ENCODE results near the gene HTR1B. TPM values are rescaled to one million over a fixed set of nuclear protein-coding genes. Genes with fewer than 3 reads are reported as not detected.

The HTR1B gene
- total RNA-seq, 4 donors from 2014 or later: 1.2 to 2.6 (median 1.9) TPM

DNA sequence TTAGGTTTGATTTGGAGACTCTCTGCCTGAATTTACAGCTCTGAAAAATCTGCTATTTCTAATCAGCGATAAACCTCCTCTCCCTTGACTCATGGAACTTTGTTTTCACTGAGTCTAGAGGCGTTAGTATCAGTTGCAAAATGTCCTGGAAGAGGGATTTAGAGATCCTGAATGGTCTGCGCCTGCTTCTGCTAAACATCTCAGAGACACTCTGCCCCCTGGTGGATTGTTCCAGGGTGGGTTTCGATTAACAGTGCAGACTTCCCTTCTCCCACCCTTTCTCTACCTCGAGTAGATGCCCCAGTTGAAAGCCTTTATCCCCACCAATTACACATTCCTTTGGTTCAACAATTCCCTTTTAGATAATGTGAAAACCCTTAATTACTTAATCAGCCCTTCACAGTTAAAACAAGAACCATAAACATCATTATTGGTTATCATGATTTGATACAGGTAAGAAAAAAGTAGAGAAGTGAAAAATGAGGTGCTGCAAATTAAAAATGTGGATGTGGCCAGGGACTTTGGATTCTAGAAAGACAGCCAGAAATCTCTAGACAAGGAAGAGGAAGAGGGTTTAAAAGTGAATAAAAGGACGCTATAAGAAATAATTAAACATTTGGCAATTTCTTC is 5.5 kb downstream of the HTR1B start:
- 20% methylated on average over 6 of the region's 6 CpGs for WGBS
- Histone ChIP-seq H3K27me3 (peaks cover 0 to 13% (median 2%) of the 10 kb centered on the region in 4 donors), H3K36me3 (no peaks in the 10 kb centered on the region), H3K9me3 (no peaks in the 10 kb centered on the region), H3K4me3 (no peak overlapping the region), H3K4me1 (peaks cover 0 to 33% (median 14%) of the 10 kb centered on the region in 4 donors), H3K27ac (replicated peaks in 1 of 4) (peak overlapping the region in 3 of 4 donors; percentile 11 to 57 (median 24))
- intact Hi-C loops (cut with DNase I): loop anchor here (10.0 kb wide), 1 partner anchor 1523 kb away; no protein-coding TSS in a partner anchor
- TF ChIP-seq POLR2A (IDR thresholded peaks at IDR 0.05; ENCODE audit: low read depth): no peak
- TF ChIP-seq EP300 (IDR thresholded peaks at IDR 0.05): no peak
- TF ChIP-seq POLR2AphosphoS5 (IDR thresholded peaks at IDR 0.05): peak in 1 of 2 donors; percentile 10
- TF ChIP-seq CTCF (IDR thresholded peaks at IDR 0.05): peak; percentile 69 to 79 (median 74)
- no peak for DNase-seq (ENCODE audit: extremely low spot score)

DNA sequence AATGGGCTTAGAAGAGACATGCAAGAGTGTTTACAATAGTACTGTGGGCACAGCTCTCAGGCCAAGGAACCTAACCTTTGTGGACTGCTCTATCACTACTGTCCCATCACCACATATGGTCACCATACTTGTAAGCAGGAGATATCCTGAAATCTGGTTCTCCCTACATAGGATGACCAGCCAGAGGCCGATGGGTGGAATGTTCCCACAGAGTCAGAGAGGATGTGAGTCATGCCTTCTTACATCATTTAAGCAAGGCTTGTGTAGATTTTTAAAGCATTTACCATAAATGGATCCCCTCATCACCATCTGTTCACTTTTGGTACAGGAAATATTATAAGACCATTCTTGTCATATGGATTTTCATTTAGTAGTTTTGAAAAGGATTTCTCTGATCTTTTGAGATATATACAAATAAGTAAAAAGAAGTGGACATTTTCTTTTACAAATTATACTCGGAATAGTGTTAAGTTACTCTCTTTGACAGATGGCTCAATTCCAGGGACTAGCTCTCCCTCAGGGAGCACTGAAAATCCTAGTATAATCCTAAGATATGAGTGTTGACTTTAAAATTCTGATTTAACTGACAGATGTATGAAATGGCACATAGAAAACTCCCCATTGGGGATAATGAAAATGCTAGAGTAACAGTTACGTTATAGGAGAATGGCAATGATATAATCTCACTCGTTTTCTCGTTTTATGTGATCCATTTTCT is 6.6 kb downstream of the HTR1B start:
- H3K36me3 ChIP-seq: no peaks in the 10 kb centered on the region
- H3K9me3 ChIP-seq: no peaks in the 10 kb centered on the region
- H3K27ac ChIP-seq (replicated peaks in 1 of 4): peak overlapping the region; percentile 24 to 61 (median 47)
- TF ChIP-seq POLR2A (IDR thresholded peaks at IDR 0.05; ENCODE audit: low read depth) (no peak), POLR2AphosphoS5 (IDR thresholded peaks at IDR 0.05) (peak in 1 of 2 donors; percentile 59)
- H3K4me3 ChIP-seq: no peak overlapping the region
- H3K27me3 ChIP-seq: peaks cover 0 to 5% (median under 1%) of the 10 kb centered on the region in 4 donors
- WGBS: 40% methylated on average over 5 of the region's 5 CpGs
- intact Hi-C loops (cut with DNase I): loop anchor here (10.0 kb wide), 1 partner anchor 1522 kb away; no protein-coding TSS in a partner anchor
- H3K4me1 ChIP-seq: peaks cover 0 to 21% (median 7%) of the 10 kb centered on the region in 4 donors
- DNase-seq (ENCODE audit: extremely low spot score): no peak

DNA sequence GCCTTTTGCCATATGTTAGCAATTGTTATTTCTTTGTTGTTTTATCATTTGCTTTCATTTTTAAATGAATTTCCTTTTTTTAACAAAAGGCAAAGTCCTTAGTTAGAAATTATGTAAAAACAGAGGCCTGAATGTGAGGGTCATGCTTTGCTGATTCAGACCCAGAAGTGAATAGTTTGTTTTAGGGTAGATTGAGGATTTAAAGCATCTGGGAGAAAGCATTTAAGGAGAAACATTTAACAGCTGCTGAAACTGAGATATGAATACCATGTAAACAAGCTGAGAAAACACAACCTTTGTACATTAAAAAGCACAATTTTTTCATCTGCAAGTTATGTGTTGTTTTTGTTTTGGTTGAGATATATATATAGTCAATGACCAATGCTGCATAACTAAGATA is 8.0 kb downstream of the HTR1B start:
- no peaks in the 10 kb centered on the region for H3K36me3 ChIP-seq
- peaks cover 0 to 2% (median 0%) of the 10 kb centered on the region in 4 donors for H3K27me3 ChIP-seq
- no peak for DNase-seq (ENCODE audit: extremely low spot score)
- TF ChIP-seq EP300 (IDR thresholded peaks at IDR 0.05): no peak
- TF ChIP-seq POLR2AphosphoS5 (IDR thresholded peaks at IDR 0.05): no peak
- no peak for TF ChIP-seq CTCF (IDR thresholded peaks at IDR 0.05)
- TF ChIP-seq POLR2A (IDR thresholded peaks at IDR 0.05; ENCODE audit: low read depth): no peak
- intact Hi-C loops (cut with DNase I): loop anchor here (10.0 kb wide), 1 partner anchor 1520 kb away; no protein-coding TSS in a partner anchor
- peaks cover 0 to 25% (median 9%) of the 10 kb centered on the region in 4 donors for H3K4me1 ChIP-seq
- no peak overlapping the region for H3K27ac ChIP-seq (replicated peaks in 1 of 4)
- no peaks in the 10 kb centered on the region for H3K9me3 ChIP-seq
- H3K4me3 ChIP-seq: no peak overlapping the region

GRCh38 chr6:77454386-77454785 is 8.9 kb downstream of the HTR1B start:
- Histone ChIP-seq H3K27ac (replicated peaks in 1 of 4) (no peak overlapping the region), H3K36me3 (no peaks in the 10 kb centered on the region), H3K4me1 (peaks cover 0 to 31% (median 9%) of the 10 kb centered on the region in 4 donors), H3K4me3 (no peak overlapping the region), H3K9me3 (no peaks in the 10 kb centered on the region), H3K27me3 (no peaks in the 10 kb centered on the region)
- intact Hi-C loops (cut with DNase I): loop anchor here (10.0 kb wide), 1 partner anchor 1520 kb away; no protein-coding TSS in a partner anchor
- DNase-seq (ENCODE audit: extremely low spot score): no peak
- WGBS: 79% methylated on average over 2 of the region's 2 CpGs
- TF ChIP-seq CTCF (IDR thresholded peaks at IDR 0.05): no peak
- no peak for TF ChIP-seq POLR2A (IDR thresholded peaks at IDR 0.05; ENCODE audit: low read depth)
- TF ChIP-seq POLR2AphosphoS5 (IDR thresholded peaks at IDR 0.05): no peak
- TF ChIP-seq EP300 (IDR thresholded peaks at IDR 0.05): no peak

DNA sequence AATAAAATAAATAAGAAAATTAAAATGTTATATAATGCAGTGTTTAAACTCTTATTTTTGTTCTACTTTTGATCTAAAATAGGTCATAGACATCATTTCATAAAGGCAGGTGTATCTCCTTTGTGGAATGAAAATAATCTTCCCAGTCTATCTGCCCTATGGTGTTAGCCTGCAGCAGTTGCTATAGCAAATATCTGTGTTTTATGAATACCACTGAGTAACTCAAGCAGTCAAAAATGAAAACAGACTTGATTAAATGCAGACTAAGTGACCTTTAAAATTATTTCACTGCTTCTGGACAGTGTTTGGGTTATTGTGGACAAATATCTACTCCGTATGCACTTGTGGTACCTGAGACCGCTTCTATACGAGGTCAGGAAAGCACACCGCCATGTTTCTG is 11.8 kb downstream of the HTR1B start:
- TF ChIP-seq POLR2AphosphoS5 (IDR thresholded peaks at IDR 0.05) (no peak), POLR2A (IDR thresholded peaks at IDR 0.05; ENCODE audit: low read depth) (no peak), CTCF (IDR thresholded peaks at IDR 0.05) (no peak), EP300 (IDR thresholded peaks at IDR 0.05) (no peak)
- intact Hi-C loops (cut with DNase I): loop anchor here (10.0 kb wide), 1 partner anchor 1517 kb away; no protein-coding TSS in a partner anchor
- Histone ChIP-seq H3K27me3 (no peaks in the 10 kb centered on the region), H3K4me3 (no peak overlapping the region), H3K9me3 (no peaks in the 10 kb centered on the region), H3K27ac (replicated peaks in 1 of 4) (no peak overlapping the region), H3K36me3 (no peaks in the 10 kb centered on the region), H3K4me1 (peaks cover 0 to 22% (median 13%) of the 10 kb centered on the region in 4 donors)
- 78% methylated on average over 4 of the region's 4 CpGs for WGBS
- DNase-seq (ENCODE audit: extremely low spot score): no peak
